HG03066 (cell line): ENCODE results near the gene MS4A6E.
"Not testable (repeated sequence)": the region's sequence is repeated elsewhere in the genome, so short reads cannot be mapped to it uniquely, and the experiment has no call there.

Experiments
- ATAC-seq: cut with Tn5 transposase; IDR thresholded peaks from one replicate; pipeline ENCODE4 v1.9.1; 2021; ENCODE audit warnings: low read depth; ENCODE audit not compliant: unreplicated experiment

Gene MS4A6E

DNA sequence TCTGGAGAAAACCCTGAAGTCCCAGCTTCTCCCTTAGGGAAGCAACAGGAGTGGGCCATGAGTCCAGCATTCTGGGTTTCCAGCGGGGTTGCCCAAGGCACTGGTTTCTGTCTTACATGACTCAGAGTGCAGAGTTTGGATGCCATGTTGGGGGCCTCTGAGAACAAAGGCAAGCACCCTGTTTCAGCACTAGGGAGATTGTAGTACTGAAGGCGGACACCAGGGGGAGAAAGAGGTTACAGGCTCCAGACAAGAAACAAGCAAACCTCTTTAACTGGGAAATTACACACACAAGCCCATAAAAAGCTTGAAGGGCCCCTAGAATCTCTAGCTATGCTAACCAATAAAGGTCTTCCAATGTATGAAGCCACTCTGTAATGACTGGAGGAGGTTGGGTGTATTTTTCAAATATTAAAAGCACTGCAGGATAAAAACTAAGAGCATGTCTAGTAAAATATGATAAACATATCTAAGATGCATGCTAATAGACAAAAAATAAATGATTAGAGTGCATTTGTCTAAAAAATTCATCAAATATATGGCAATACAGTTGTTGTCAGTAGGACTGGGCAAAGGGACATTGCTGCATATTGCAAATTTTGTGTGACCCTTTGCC lies 7.1 kb downstream of the MS4A6E start:
- ATAC-seq, result no peak

- ATAC-seq, result no peak
Measured at GRCh38 chr11:60336767-60337391, 9.8 kb downstream of the MS4A6E start.

DNA sequence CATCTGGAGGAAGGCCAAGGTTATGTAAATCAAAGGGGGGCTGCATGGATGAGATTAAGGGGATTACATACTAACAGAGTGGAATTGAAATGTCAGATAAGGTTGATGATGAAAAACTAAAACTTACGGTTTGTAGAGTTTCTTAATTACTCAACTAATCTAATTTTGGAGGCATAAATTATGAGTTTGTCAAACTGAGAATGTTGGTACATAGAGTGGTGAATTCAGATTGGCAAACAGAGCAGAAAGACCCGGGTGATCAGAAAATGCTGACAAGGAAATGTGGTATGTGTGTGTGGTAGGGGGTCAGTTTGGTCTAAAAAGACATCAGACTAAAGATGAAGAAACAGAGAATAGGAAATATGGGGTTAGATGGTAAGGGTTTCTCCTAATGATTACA lies 11.0 kb downstream of the MS4A6E start:
- no peak for ATAC-seq

DNA sequence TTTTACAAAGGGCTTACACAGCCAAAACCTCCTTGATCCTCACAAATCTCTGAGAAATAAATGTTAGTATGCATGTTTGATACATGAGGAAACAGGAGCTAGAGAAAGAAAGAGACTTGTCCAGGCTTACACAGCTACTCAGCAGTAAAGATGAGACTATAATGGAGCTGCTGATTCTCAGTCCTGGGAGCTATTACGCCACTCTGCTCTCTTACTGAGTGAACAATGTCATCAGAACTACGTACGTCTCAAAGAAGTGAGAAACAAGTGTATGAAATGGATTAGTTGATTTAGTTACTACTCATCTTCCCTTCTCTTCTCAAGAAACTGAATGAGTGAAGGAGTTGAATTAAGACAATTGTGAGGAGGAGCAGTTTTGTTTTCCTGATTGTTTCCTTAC lies 12.3 kb downstream of the MS4A6E start:
- no peak for ATAC-seq

GRCh38 chr11:60343094-60343704 lies 16.1 kb downstream of the MS4A6E start:
- no peak for ATAC-seq

GRCh38 chr11:60344146-60344545 lies 17.1 kb downstream of the MS4A6E start:
- no peak for ATAC-seq

GRCh38 chr11:60345489-60345888 lies 18.4 kb downstream of the MS4A6E start:
- no peak for ATAC-seq

GRCh38 chr11:60347084-60347797 lies 20.2 kb downstream of the MS4A6E start:
- peak; percentile 62 for ATAC-seq

- no peak for ATAC-seq
Measured at GRCh38 chr11:60348116-60348515, 21.1 kb downstream of the MS4A6E start.

DNA sequence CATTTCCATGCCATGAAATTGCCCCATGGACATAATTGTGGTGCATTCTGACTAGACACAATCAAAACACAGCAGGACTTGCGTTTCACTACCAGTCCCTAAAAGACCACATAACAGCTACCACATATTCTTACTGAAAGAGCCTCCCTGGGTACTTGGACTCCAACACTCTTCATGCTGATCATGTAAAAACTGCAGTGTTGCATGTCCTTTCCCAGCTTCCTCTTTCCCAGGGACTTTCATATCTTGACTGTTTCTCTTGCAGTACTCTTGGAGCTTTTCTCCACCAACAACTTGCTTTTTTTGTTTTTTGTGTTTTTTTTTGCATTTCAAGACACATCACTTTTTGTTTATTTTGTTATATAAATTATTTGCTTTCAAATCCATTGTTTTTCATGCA lies 22.9 kb downstream of the MS4A6E start:
- ATAC-seq, result no peak

- no peak for ATAC-seq
Measured at GRCh38 chr11:60357771-60358170, 30.7 kb downstream of the MS4A6E start.

GRCh38 chr11:60360621-60361020 lies 33.6 kb downstream of the MS4A6E start:
- ATAC-seq, result no peak

GRCh38 chr11:60362241-60362640 lies 35.2 kb downstream of the MS4A6E start:
- no peak for ATAC-seq

- peak; percentile 52 for ATAC-seq
Measured at GRCh38 chr11:60363542-60364470, 36.8 kb downstream of the MS4A6E start.

- ATAC-seq, result not testable (repeated sequence)
Measured at GRCh38 chr11:60366262-60366904, 39.3 kb downstream of the MS4A6E start.

DNA sequence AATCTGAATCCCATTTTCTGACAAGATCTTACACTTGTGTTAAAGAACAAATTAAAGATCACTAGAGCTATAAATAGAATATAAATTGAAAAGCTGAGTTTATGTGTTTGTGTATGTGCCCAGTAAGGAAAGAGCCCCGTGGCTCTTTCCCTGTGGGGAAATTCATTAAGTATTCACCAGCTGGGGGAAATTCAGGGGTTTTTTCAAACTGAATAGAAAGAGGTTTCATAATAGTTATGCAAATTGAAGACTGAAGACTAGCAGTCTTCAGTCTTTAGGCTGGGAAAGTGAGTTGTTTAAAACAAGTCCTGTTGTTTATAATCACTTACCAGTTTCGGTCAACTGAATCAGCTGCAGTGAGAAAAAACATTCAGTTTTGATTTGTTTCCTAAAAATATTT lies 40.0 kb downstream of the MS4A6E start:
- ATAC-seq, result peak; percentile 93

- no peak for ATAC-seq
Measured at GRCh38 chr11:60367896-60368295, 40.8 kb downstream of the MS4A6E start.

- no peak for ATAC-seq
Measured at GRCh38 chr11:60370252-60370810, 43.3 kb downstream of the MS4A6E start.

GRCh38 chr11:60370811-60371298 lies 43.8 kb downstream of the MS4A6E start:
- no peak for ATAC-seq
